WTC11 (cell line): ENCODE results near the gene AKIRIN2. TPM values are rescaled to one million over a fixed set of nuclear protein-coding genes. Genes with fewer than 3 reads are reported as not detected.

Source experiments
- ATAC-seq: fragments of 200-7000 bp; cut with Tn5 transposase; 2 replicates; pipeline ENCODE4 v1.10.0; 2021; ENCODE audit warnings: mild to moderate bottlenecking, moderate library complexity
- CTCF ChIA-PET: fragments of 300-600 bp; sonication (Branson Sonifier 250); formaldehyde crosslinking; loops from one replicate; lab custom pipeline; 2021; ENCODE audit warnings: antibody characterized with exemption; lab: Charles Lee
- POLR2A ChIA-PET: fragments of 350-600 bp; sonication (Branson Sonifier 250); formaldehyde crosslinking; loops from one replicate; lab custom pipeline; 2021; ENCODE audit warnings: antibody characterized with exemption; lab: Charles Lee
- DNase-seq: peaks from one replicate; pipeline ENCODE4 v3.0.0; 2021; ENCODE audit warnings: low spot score
- H3K27ac Mint-ChIP-seq: 2 replicates; pipeline ENCODE4 v1.8.0; 2021; ENCODE audit warnings: mixed read lengths
- H3K27me3 Mint-ChIP-seq: 2 replicates; pipeline ENCODE4 v1.8.0; 2021; ENCODE audit warnings: low read depth, mild to moderate bottlenecking, moderate library complexity, mixed read lengths
- H3K36me3 Mint-ChIP-seq: 2 replicates; pipeline ENCODE4 v1.8.0; 2021; ENCODE audit warnings: mixed read lengths
- H3K4me1 Mint-ChIP-seq: 2 replicates; pipeline ENCODE4 v1.8.0; 2022; ENCODE audit warnings: mixed read lengths
- H3K4me3 Mint-ChIP-seq: 2 replicates; pipeline ENCODE4 v1.8.0; 2021; ENCODE audit warnings: mild to moderate bottlenecking, moderate library complexity, mixed read lengths
- H3K9me3 Mint-ChIP-seq: 2 replicates; pipeline ENCODE4 v1.8.0; 2021; ENCODE audit warnings: mixed read lengths
- ATF1 ChIP-seq: sonication (generic); formaldehyde crosslinking; IDR thresholded peaks from 2 replicates; pipeline ENCODE4 v1.8.1; 2023; ENCODE audit warnings: mild to moderate bottlenecking, moderate library complexity, missing genetic modification reagents
- ATF3 ChIP-seq: sonication (generic); formaldehyde crosslinking; conservative IDR thresholded peaks from 2 replicates; pipeline ENCODE4 v1.8.1; 2022; ENCODE audit warnings: mild to moderate bottlenecking, missing genetic modification reagents
- ATF6 ChIP-seq: sonication (generic); formaldehyde crosslinking; IDR thresholded peaks from 2 replicates; pipeline ENCODE4 v1.8.1; 2023; ENCODE audit warnings: mild to moderate bottlenecking, missing genetic modification reagents
- CREM ChIP-seq: sonication (generic); formaldehyde crosslinking; IDR thresholded peaks from 2 replicates; pipeline ENCODE4 v1.8.1; 2022; ENCODE audit warnings: mild to moderate bottlenecking, missing genetic modification reagents, moderate library complexity
- CTCF ChIP-seq: fragments of 200-600 bp; IDR thresholded peaks from 2 replicates; pipeline ENCODE4 v1.8.0; 2022; ENCODE audit warnings: antibody characterized with exemption
- E2F1 ChIP-seq: sonication (generic); formaldehyde crosslinking; IDR thresholded peaks from 2 replicates; pipeline ENCODE4 v1.8.0; 2022; ENCODE audit warnings: mild to moderate bottlenecking, missing genetic modification reagents
- E2F4 ChIP-seq: sonication (generic); formaldehyde crosslinking; IDR thresholded peaks from 2 replicates; pipeline ENCODE4 v1.8.1; 2022; ENCODE audit warnings: low read depth, mild to moderate bottlenecking, moderate library complexity, missing genetic modification reagents, borderline replicate concordance
- ESRRA ChIP-seq: sonication (generic); formaldehyde crosslinking; IDR thresholded peaks from 2 replicates; pipeline ENCODE4 v1.8.1; 2022; ENCODE audit warnings: mild to moderate bottlenecking, missing genetic modification reagents, borderline replicate concordance
- JUN ChIP-seq: sonication (generic); formaldehyde crosslinking; IDR thresholded peaks from 2 replicates; pipeline ENCODE4 v1.8.0; 2023; ENCODE audit warnings: mild to moderate bottlenecking, missing genetic modification reagents
- KAT7 ChIP-seq: sonication (generic); formaldehyde crosslinking; IDR thresholded peaks from 2 replicates; pipeline ENCODE4 v1.8.1; 2023; ENCODE audit warnings: missing genetic modification reagents, mild to moderate bottlenecking, borderline replicate concordance
- NR2C2 ChIP-seq: sonication (generic); formaldehyde crosslinking; IDR thresholded peaks from 2 replicates; pipeline ENCODE4 v1.8.0; 2022; ENCODE audit warnings: mild to moderate bottlenecking, missing genetic modification reagents
- NR3C1 ChIP-seq: sonication (generic); formaldehyde crosslinking; conservative IDR thresholded peaks from 2 replicates; pipeline ENCODE4 v1.8.1; 2023; ENCODE audit warnings: low read depth, mild to moderate bottlenecking, missing genetic modification reagents
- OVOL2 ChIP-seq: fragments of 250-450 bp; sonication (Bioruptor Pico); IDR thresholded peaks from 2 replicates; pipeline ENCODE4 v1.9.0; 2021; ENCODE audit warnings: mild to moderate bottlenecking, borderline replicate concordance
- RELA ChIP-seq: sonication (generic); formaldehyde crosslinking; IDR thresholded peaks from 2 replicates; pipeline ENCODE4 v1.8.1; 2022; ENCODE audit warnings: missing genetic modification reagents, mild to moderate bottlenecking, borderline replicate concordance
- RORB ChIP-seq: fragments of 250-450 bp; sonication (Bioruptor Pico); IDR thresholded peaks from 2 replicates; pipeline ENCODE4 v1.9.0; 2021; ENCODE audit warnings: mild to moderate bottlenecking
- SMAD4 ChIP-seq: sonication (generic); formaldehyde crosslinking; IDR thresholded peaks from 2 replicates; pipeline ENCODE4 v1.8.0; 2022; ENCODE audit warnings: mild to moderate bottlenecking, missing genetic modification reagents
- SOX15 ChIP-seq: fragments of 250-450 bp; sonication (Bioruptor Pico); IDR thresholded peaks from 2 replicates; pipeline ENCODE4 v1.9.0; 2021; ENCODE audit warnings: mild to moderate bottlenecking
- TCF7 ChIP-seq: sonication (generic); formaldehyde crosslinking; IDR thresholded peaks from 2 replicates; pipeline ENCODE4 v1.8.0; 2022; ENCODE audit warnings: mild to moderate bottlenecking, low read depth, missing genetic modification reagents, moderate library complexity
- TP53 ChIP-seq: sonication (generic); formaldehyde crosslinking; IDR thresholded peaks from 2 replicates; pipeline ENCODE4 v1.8.1; 2023; ENCODE audit warnings: mild to moderate bottlenecking, missing genetic modification reagents
- USF2 ChIP-seq: sonication (generic); formaldehyde crosslinking; IDR thresholded peaks from 2 replicates; pipeline ENCODE4 v1.8.1; 2023; ENCODE audit warnings: mild to moderate bottlenecking, missing genetic modification reagents, moderate library complexity
- ZBTB21 ChIP-seq: sonication (generic); formaldehyde crosslinking; IDR thresholded peaks from 2 replicates; pipeline ENCODE4 v1.8.1; 2023; ENCODE audit warnings: mild to moderate bottlenecking, missing genetic modification reagents, borderline replicate concordance
- ZNF121 ChIP-seq: sonication (generic); formaldehyde crosslinking; IDR thresholded peaks from 2 replicates; pipeline ENCODE4 v1.8.0; 2023; ENCODE audit warnings: missing genetic modification reagents
- total RNA-seq: library from RNA; stranded (reverse); gene quantifications from 3 replicates; pipeline ENCODE4 v1.2.3, GENCODE V29; 2021

Gene AKIRIN2
- total RNA-seq, 1 experiment from 2014 or later: 90.2 TPM

GRCh38 chr6:87633851-87634250, 68.2 kb downstream of the AKIRIN2 start:
- H3K27ac Mint-ChIP-seq: no peak overlapping the region
- no peak overlapping the region for H3K4me3 Mint-ChIP-seq
- peaks cover 36% of the 10 kb centered on the region for H3K36me3 Mint-ChIP-seq
- no peaks in the 10 kb centered on the region for H3K4me1 Mint-ChIP-seq
- POLR2A ChIA-PET: no interaction called here
- CTCF ChIA-PET: no interaction called here
- TF ChIP-seq CTCF (no peak), ESRRA (CRISPR knock-in tag) (no peak), JUN (CRISPR knock-in tag) (no peak), NR3C1 (CRISPR knock-in tag) (no peak), ATF3 (CRISPR knock-in tag) (no peak), ZBTB21 (CRISPR knock-in tag) (no peak), USF2 (CRISPR knock-in tag) (no peak), OVOL2 (CRISPR knock-in tag) (no peak), RELA (no peak), ATF6 (CRISPR knock-in tag) (no peak), TCF7 (CRISPR knock-in tag) (no peak), ZNF121 (CRISPR knock-in tag) (no peak), E2F1 (no peak), SMAD4 (CRISPR knock-in tag) (no peak), SOX15 (CRISPR knock-in tag) (no peak), NR2C2 (CRISPR knock-in tag) (no peak), RORB (CRISPR knock-in tag) (no peak), KAT7 (CRISPR knock-in tag) (no peak), CREM (CRISPR knock-in tag) (no peak), TP53 (CRISPR knock-in tag) (no peak)
- no peak for ATAC-seq
- DNase-seq: no peak
- no peaks in the 10 kb centered on the region for H3K9me3 Mint-ChIP-seq
- H3K27me3 Mint-ChIP-seq: no peaks in the 10 kb centered on the region

GRCh38 chr6:87630746-87631145, 71.3 kb downstream of the AKIRIN2 start:
- Mint-ChIP-seq H3K4me1 (no peaks in the 10 kb centered on the region), H3K27me3 (no peaks in the 10 kb centered on the region), H3K36me3 (peaks cover 25% of the 10 kb centered on the region), H3K27ac (no peak overlapping the region), H3K9me3 (no peaks in the 10 kb centered on the region), H3K4me3 (no peak overlapping the region)
- ATAC-seq: no peak
- ChIA-PET POLR2A (interaction anchor here (0.6 to 0.7 kb wide), 2 partner anchors 14 to 465 kb away, joined by 3 to 4 read pairs; no protein-coding TSS in a partner anchor), CTCF (no interaction called here)
- DNase-seq: no peak
- no peak for TF ChIP-seq ATF1 (CRISPR knock-in tag)
- TF ChIP-seq ESRRA (CRISPR knock-in tag): no peak
- no peak for TF ChIP-seq E2F4 (CRISPR knock-in tag)
- TF ChIP-seq USF2 (CRISPR knock-in tag): no peak
